H1 (cell line): ENCODE results near the gene CFAP65. TPM values are rescaled to one million over a fixed set of nuclear protein-coding genes. Genes with fewer than 3 reads are reported as not detected.

Source experiments
- CTCF ChIA-PET: fragments of 300-600 bp; sonication (Branson Sonifier 250); formaldehyde crosslinking; loops from one replicate; lab custom pipeline; 2021; ENCODE audit not compliant: partially characterized antibody; lab: Charles Lee
- POLR2A ChIA-PET: fragments of 300-600 bp; sonication (Branson Sonifier 250); formaldehyde crosslinking; loops from one replicate; lab custom pipeline; 2021; ENCODE audit warnings: inconsistent platforms; ENCODE audit not compliant: partially characterized antibody; lab: Charles Lee
- DNase-seq, 2 experiments: peaks; one replicate each; pipeline versions ENCODE4 v3.0.0 to v3.0.0-alpha.2; 2010 to 2022; ENCODE audit warnings: low spot score in 2 of 2, low read depth in 1 of 2, mixed read lengths in 1 of 2
- FAIRE-seq: peaks from 2 replicates; lab custom pipeline; 2011; peaks lifted over from hg19 to GRCh38; lab: Jason Lieb, UNC
- H2AFZ ChIP-seq: 2 replicates; pipeline ENCODE4 v1.8.1; 2012; ENCODE audit warnings: low read length, inconsistent platforms
- H2AK5ac ChIP-seq: 2 replicates; pipeline ENCODE4 v1.6.1; 2013; ENCODE audit warnings: low read depth, low read length
- H2BK120ac ChIP-seq: replicated peaks from 2 replicates; pipeline ENCODE3; 2013; ENCODE audit warnings: low read depth, low read length, inconsistent platforms
- H2BK12ac ChIP-seq: 2 replicates; pipeline ENCODE4 v1.6.1; 2013; ENCODE audit warnings: low read depth, low read length
- H2BK15ac ChIP-seq: 2 replicates; pipeline ENCODE4 v1.6.1; 2013; ENCODE audit warnings: low read length
- H2BK20ac ChIP-seq: 2 replicates; pipeline ENCODE4 v1.6.1; 2013; ENCODE audit warnings: low read length
- H2BK5ac ChIP-seq: 2 replicates; pipeline ENCODE4 v1.6.1; 2013; ENCODE audit warnings: low read depth, low read length
- H3K14ac ChIP-seq: 2 replicates; pipeline ENCODE4 v1.6.1; 2013; ENCODE audit warnings: inconsistent platforms; ENCODE audit not compliant: insufficient read length
- H3K18ac ChIP-seq: 2 replicates; pipeline ENCODE4 v1.6.1; 2013; ENCODE audit warnings: low read length; ENCODE audit errors: extremely low read depth
- H3K23ac ChIP-seq: 2 replicates; pipeline ENCODE4 v1.6.1; 2013; ENCODE audit warnings: inconsistent platforms; ENCODE audit not compliant: insufficient read length
- H3K23me2 ChIP-seq: 2 replicates; pipeline ENCODE4 v1.6.1; 2013; ENCODE audit warnings: low read depth, low read length
- H3K27ac ChIP-seq: 2 replicates; pipeline ENCODE4 v1.6.1; 2011; ENCODE audit warnings: low read depth, low read length, inconsistent platforms
- H3K27me3 ChIP-seq, 4 experiments: replicated peaks in 1 of 4; 1 replicate in 1 of 4; 2 replicates in 3 of 4; pipeline versions ENCODE4 v1.6.1 to v1.8.1; 2011 to 2013; ENCODE audit warnings: low read length in 3 of 4, mild to moderate bottlenecking in 3 of 4, inconsistent platforms in 2 of 4, mixed read lengths in 2 of 4, moderate library complexity in 1 of 4; ENCODE audit not compliant: control insufficient read depth in 3 of 4, insufficient read depth in 3 of 4; ENCODE audit errors: extremely low read depth in 1 of 4
- H3K36me3 ChIP-seq, 4 experiments: 2 replicates each; pipeline versions ENCODE4 v1.6.1 to v1.8.1; 2011 to 2013; ENCODE audit warnings: mild to moderate bottlenecking in 4 of 4, low read length in 3 of 4, moderate library complexity in 2 of 4, control low read depth in 1 of 4, inconsistent platforms in 1 of 4; ENCODE audit not compliant: insufficient read depth in 4 of 4, control insufficient read depth in 2 of 4
- H3K4ac ChIP-seq: replicated peaks from 2 replicates; pipeline ENCODE3; 2013; ENCODE audit warnings: low read length, low read depth, mixed read lengths, inconsistent platforms; ENCODE audit not compliant: insufficient read length
- H3K4me1 ChIP-seq, 4 experiments: replicated peaks in 1 of 4; 1 replicate in 1 of 4; 2 replicates in 3 of 4; pipeline versions ENCODE4 v1.6.1 to v1.8.1; 2011 to 2013; ENCODE audit warnings: low read length in 3 of 4, inconsistent platforms in 2 of 4, mixed read lengths in 1 of 4; ENCODE audit not compliant: insufficient read depth in 4 of 4, control insufficient read depth in 3 of 4
- H3K4me2 ChIP-seq, 2 experiments: 2 replicates each; pipeline versions ENCODE4 v1.6.1 to v1.8.1; 2011 to 2013; ENCODE audit warnings: low read depth in 2 of 2, low read length in 2 of 2, control low read depth in 1 of 2, inconsistent platforms in 1 of 2, mild to moderate bottlenecking in 1 of 2; ENCODE audit not compliant: insufficient read depth in 1 of 2
- H3K4me3 ChIP-seq, 4 experiments: fragments of 200-600, 300-600 bp in 1 of 4; sonication (generic), shearing (Covaris generic), sonication (Bioruptor Twin) in 1 of 4; 2 replicates each; pipeline versions ENCODE4 v1.5.1 to v1.8.1; 2011 to 2016; ENCODE audit warnings: low read length in 4 of 4, low read depth in 3 of 4, control low read depth in 2 of 4, inconsistent platforms in 2 of 4, mild to moderate bottlenecking in 2 of 4, mixed read lengths in 1 of 4, moderate library complexity in 1 of 4; ENCODE audit not compliant: insufficient read depth in 2 of 4; ENCODE audit errors: extremely low read depth in 1 of 4
- H3K56ac ChIP-seq: replicated peaks from 2 replicates; pipeline ENCODE3; 2013; ENCODE audit warnings: low read depth, mild to moderate bottlenecking, mixed read lengths, low read length, inconsistent platforms; ENCODE audit not compliant: insufficient read length
- H3K79me1 ChIP-seq: 2 replicates; pipeline ENCODE4 v1.6.1; 2013; ENCODE audit warnings: low read depth, low read length, control low read depth
- H3K79me2 ChIP-seq, 2 experiments: 2 replicates each; pipeline versions ENCODE4 v1.6.1 to v1.8.1; 2012 to 2013; ENCODE audit warnings: low read length in 2 of 2, mild to moderate bottlenecking in 2 of 2, inconsistent platforms in 1 of 2; ENCODE audit not compliant: insufficient read depth in 2 of 2, control insufficient read depth in 1 of 2
- H3K9ac ChIP-seq, 4 experiments: replicated peaks in 1 of 4; 1 replicate in 1 of 4; 2 replicates in 3 of 4; pipeline versions ENCODE4 v1.6.1 to v1.8.1; 2011 to 2013; ENCODE audit warnings: low read depth in 3 of 4, low read length in 3 of 4, control low read depth in 2 of 4, mild to moderate bottlenecking in 2 of 4, moderate library complexity in 2 of 4, inconsistent platforms in 1 of 4; ENCODE audit errors: extremely low read depth in 1 of 4
- H3K9me3 ChIP-seq, 2 experiments: 2 replicates each; pipeline versions ENCODE4 v1.6.1 to v1.8.1; 2012 to 2013; ENCODE audit warnings: mild to moderate bottlenecking in 2 of 2, moderate library complexity in 2 of 2, control low read depth in 1 of 2, inconsistent platforms in 1 of 2, low read depth in 1 of 2, low read length in 1 of 2, mixed read lengths in 1 of 2; ENCODE audit not compliant: insufficient read depth in 2 of 2
- H4K20me1 ChIP-seq, 2 experiments: replicated peaks in 1 of 2; 2 replicates each; pipeline versions ENCODE3 to v1.8.1; 2011 to 2013; ENCODE audit warnings: inconsistent platforms in 2 of 2, low read length in 2 of 2, mild to moderate bottlenecking in 1 of 2; ENCODE audit not compliant: insufficient read depth in 2 of 2, control insufficient read depth in 1 of 2
- H4K5ac ChIP-seq: 2 replicates; pipeline ENCODE4 v1.6.1; 2013; ENCODE audit warnings: low read length, low read depth, mixed read lengths, inconsistent platforms; ENCODE audit not compliant: insufficient read length
- H4K8ac ChIP-seq: 2 replicates; pipeline ENCODE4 v1.8.0; 2013; ENCODE audit warnings: mild to moderate bottlenecking, moderate library complexity, low read length, inconsistent platforms; ENCODE audit not compliant: insufficient read depth; ENCODE audit errors: extremely low read depth
- H4K91ac ChIP-seq: replicated peaks from 2 replicates; pipeline ENCODE3; 2013; ENCODE audit warnings: low read length, mixed read lengths, inconsistent platforms; ENCODE audit not compliant: insufficient read length
- ASH2L ChIP-seq: fragments of 200-600, 300-600 bp; sonication (generic); IDR thresholded peaks from one replicate; pipeline ENCODE4 v1.7.1; 2017; ENCODE audit warnings: low read length
- HDAC2 ChIP-seq, 2 experiments: fragments of 300-600 bp in 1 of 2; sonication (generic) in 1 of 2; IDR thresholded peaks; 2 replicates each; pipeline ENCODE4 v1.6.1; 2011 to 2012; ENCODE audit warnings: low read depth in 2 of 2, low read length in 2 of 2, mild to moderate bottlenecking in 2 of 2, moderate library complexity in 2 of 2, borderline replicate concordance in 1 of 2, inconsistent platforms in 1 of 2
- POLR2AphosphoS5 ChIP-seq: IDR thresholded peaks from 2 replicates; pipeline ENCODE4 v1.6.1; 2011; ENCODE audit warnings: low read depth, low read length
- RFX5 ChIP-seq: IDR thresholded peaks from 2 replicates; pipeline ENCODE4 v1.6.1; 2011; ENCODE audit warnings: low read depth, low read length, improper control_type of control experiment, borderline replicate concordance
- SIRT6 ChIP-seq: IDR thresholded peaks from one replicate; pipeline ENCODE4 v1.7.1; 2012; ENCODE audit warnings: low read length, inconsistent platforms
- WGBS, 2 experiments: shearing (Covaris generic) in 1 of 2; methylation state at CpG; one replicate each; pipeline versions ENCODE4 v1.1.6 to v1.1.7; 2013 to 2015; ENCODE audit warnings: low lambda C conversion rate in 2 of 2, mixed read lengths in 2 of 2, inconsistent platforms in 1 of 2, low coverage in 1 of 2, missing lambda C conversion rate in 1 of 2; ENCODE audit not compliant: insufficient replicate concordance in 2 of 2, insufficient coverage in 1 of 2, insufficient read length in 1 of 2; ENCODE audit errors: extremely low coverage in 1 of 2, missing lambda C conversion rate in 1 of 2; 5-methylcytosine and 5-hydroxymethylcytosine counted together
- long read RNA-seq, 2 experiments: library from RNA in 1 of 2; library from capped mRNA in 1 of 2; stranded (forward); transcript quantifications; one replicate each; pipeline ENCODE4 v2.0.0, GENCODE V29; 2021; ENCODE audit warnings: inconsistent platforms in 1 of 2
- polyA minus RNA-seq, 3 experiments: library from RNA; depleted of rRNA, polyadenylated mRNA; stranded (reverse); fragments of >200 nt; gene quantifications; 1 replicate in 2 of 3; 2 replicates in 1 of 3; pipeline ENCODE4 v1.2.3, GENCODE V29; 2011
- polyA plus RNA-seq, 7 experiments: library from polyadenylated mRNA; depleted of rRNA in 3 of 7; stranded (reverse) in 5 of 7; unstranded in 2 of 7; fragments of >200 nt in 5 of 7; fragments of 200-250 nt in 2 of 7; gene quantifications; 1 replicate in 5 of 7; 2 replicates in 1 of 7; 4 replicates in 1 of 7; pipeline versions ENCODE4 v1.2.1 to v1.2.3, GENCODE V29; 2011 to 2013; ENCODE audit warnings: missing spikeins in 2 of 7, mixed read lengths in 2 of 7
- total RNA-seq: library from RNA; stranded (reverse); fragmentation: NEBNext Ultra II Directional; extraction: Animal tissue kit (Norgen Biotek cat#: 25700); gene quantifications from 2 replicates; pipeline ENCODE4 v1.2.1, GENCODE V29; 2021

The CFAP65 gene, protein sequence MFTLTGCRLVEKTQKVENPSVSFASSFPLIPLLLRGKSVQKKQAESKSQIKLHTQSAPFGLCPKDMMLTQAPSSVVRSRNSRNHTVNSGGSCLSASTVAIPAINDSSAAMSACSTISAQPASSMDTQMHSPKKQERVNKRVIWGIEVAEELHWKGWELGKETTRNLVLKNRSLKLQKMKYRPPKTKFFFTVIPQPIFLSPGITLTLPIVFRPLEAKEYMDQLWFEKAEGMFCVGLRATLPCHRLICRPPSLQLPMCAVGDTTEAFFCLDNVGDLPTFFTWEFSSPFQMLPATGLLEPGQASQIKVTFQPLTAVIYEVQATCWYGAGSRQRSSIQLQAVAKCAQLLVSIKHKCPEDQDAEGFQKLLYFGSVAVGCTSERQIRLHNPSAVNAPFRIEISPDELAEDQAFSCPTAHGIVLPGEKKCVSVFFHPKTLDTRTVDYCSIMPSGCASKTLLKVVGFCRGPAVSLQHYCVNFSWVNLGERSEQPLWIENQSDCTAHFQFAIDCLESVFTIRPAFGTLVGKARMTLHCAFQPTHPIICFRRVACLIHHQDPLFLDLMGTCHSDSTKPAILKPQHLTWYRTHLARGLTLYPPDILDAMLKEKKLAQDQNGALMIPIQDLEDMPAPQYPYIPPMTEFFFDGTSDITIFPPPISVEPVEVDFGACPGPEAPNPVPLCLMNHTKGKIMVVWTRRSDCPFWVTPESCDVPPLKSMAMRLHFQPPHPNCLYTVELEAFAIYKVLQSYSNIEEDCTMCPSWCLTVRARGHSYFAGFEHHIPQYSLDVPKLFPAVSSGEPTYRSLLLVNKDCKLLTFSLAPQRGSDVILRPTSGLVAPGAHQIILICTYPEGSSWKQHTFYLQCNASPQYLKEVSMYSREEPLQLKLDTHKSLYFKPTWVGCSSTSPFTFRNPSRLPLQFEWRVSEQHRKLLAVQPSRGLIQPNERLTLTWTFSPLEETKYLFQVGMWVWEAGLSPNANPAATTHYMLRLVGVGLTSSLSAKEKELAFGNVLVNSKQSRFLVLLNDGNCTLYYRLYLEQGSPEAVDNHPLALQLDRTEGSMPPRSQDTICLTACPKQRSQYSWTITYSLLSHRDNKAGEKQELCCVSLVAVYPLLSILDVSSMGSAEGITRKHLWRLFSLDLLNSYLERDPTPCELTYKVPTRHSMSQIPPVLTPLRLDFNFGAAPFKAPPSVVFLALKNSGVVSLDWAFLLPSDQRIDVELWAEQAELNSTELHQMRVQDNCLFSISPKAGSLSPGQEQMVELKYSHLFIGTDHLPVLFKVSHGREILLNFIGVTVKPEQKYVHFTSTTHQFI (N-terminal part only)
- total RNA-seq: 0.13 and 0.19 TPM in 2 replicates
- polyA plus RNA-seq (2011; rRNA removed): 0.38 and 0.45 TPM in 2 replicates
- 1.0 TPM for polyA plus RNA-seq (2011; cell fraction: cytosol; rRNA removed)
- polyA plus RNA-seq (2011; cell fraction: nucleus; rRNA removed): 0.88 TPM
- polyA plus RNA-seq (2012, experiment 1 of 2): 0.32 to 0.68 TPM (median 0.52 TPM) in 4 replicates
- polyA plus RNA-seq (2012, experiment 2 of 2): 0.33 TPM
- polyA plus RNA-seq (2013, experiment 1 of 2): 0.18 TPM
- polyA plus RNA-seq (2013, experiment 2 of 2): 0.18 TPM
- polyA minus RNA-seq (2011; rRNA and poly(A)+ RNA removed): 0.35 and 0.76 TPM in 2 replicates
- polyA minus RNA-seq (2011; cell fraction: cytosol; rRNA and poly(A)+ RNA removed): not detected
- 0.20 TPM for polyA minus RNA-seq (2011; cell fraction: nucleus; rRNA and poly(A)+ RNA removed)
- long read RNA-seq, experiment 1: 0 reads
- long read RNA-seq, experiment 2: 0 reads

GRCh38 chr2:219041252-219041651, at the start of gene CFAP65:
CFAP65 (minus strand) TSS chr2:219041516; CDS start chr2:219039048, 2,468 bp downstream.
- Histone ChIP-seq H4K8ac (no peak within 1 kb of the TSS), H3K79me1 (no peaks in the 10 kb centered on the region), H3K23me2 (no peaks in the 10 kb centered on the region; the same call in 1 of the 2 replicates), H3K4me1 (peaks cover 0 to 3% (median 0%) of the 10 kb centered on the region in 4 experiments; a peak in 1 of 7 replicates), H4K20me1 (peaks cover 0 to 2% of the 10 kb centered on the region in 2 experiments), H4K5ac (no peak within 1 kb of the TSS), H3K14ac (no peak within 1 kb of the TSS), H3K79me2 (no peaks in the 10 kb centered on the region), H3K27me3 (peaks cover 0 to 5% (median 0%) of the 10 kb centered on the region in 4 experiments; a peak in 1 of 7 replicates), H2BK120ac (no peak within 1 kb of the TSS), H2BK20ac (no peak within 1 kb of the TSS), H3K4me2 (peak within 1 kb of the TSS; percentile 51 to 95), H3K23ac (no peak within 1 kb of the TSS), H2AK5ac (no peak within 1 kb of the TSS), H3K4ac (no peak within 1 kb of the TSS), H2BK15ac (no peak within 1 kb of the TSS), H2BK5ac (no peak within 1 kb of the TSS), H4K91ac (no peak within 1 kb of the TSS), H2AFZ (peak within 1 kb of the TSS; percentile 94), H3K4me3 (peak within 1 kb of the TSS; percentile 52 to 65 (median 60)), H3K9me3 (no peaks in the 10 kb centered on the region), H3K18ac (no peak within 1 kb of the TSS), H3K9ac (no peak within 1 kb of the TSS), H3K36me3 (no peaks in the 10 kb centered on the region), H2BK12ac (no peak within 1 kb of the TSS), H3K56ac (no peak within 1 kb of the TSS), H3K27ac (no peak within 1 kb of the TSS)
- ChIA-PET CTCF (interaction anchor here (0.8 to 62.8 kb wide), 11 partner anchors 4 to 118 kb away, joined by 3 to 1777 read pairs (median 7); partner anchors contain the start of genes CFAP65 and IHH), POLR2A (interaction anchor here (0.7 to 1.8 kb wide), 3 partner anchors 10 to 165 kb away, joined by 3 to 4 read pairs (median 4); no protein-coding TSS in a partner anchor)
- DNase-seq (peak in 1 of 2 experiments; percentile 86), FAIRE-seq (peak; percentile 36)
- WGBS, 2 experiments: 3% methylated on average over 21 of the region's 21 CpGs; no CpG with 5 or more reads in 1 of the 2 experiments
- TF ChIP-seq SIRT6 (no peak), POLR2AphosphoS5 (no peak), RFX5 (no peak), HDAC2 (IDR thresholded peaks at IDR 0.05; ENCODE audit: borderline replicate concordance in 1 of 2, low read depth in 2 of 2, low read length in 2 of 2) (peak in 1 of 2 experiments; percentile 87; a peak in 1 of 4 replicates), ASH2L (no peak)
